ENCODE measurements around the gene KRTAP24-1.

The KRTAP24-1 gene

GRCh38 chr21:30282850-30283249, at the start of gene KRTAP24-1:
TSS of gene KRTAP24-1 (minus strand) at chr21:30282950. CDS start at chr21:30282932, 18 bp downstream.
- DNase-seq (ENCODE audit: low read depth) = no peak

- no peak for DNase-seq (ENCODE audit: low read depth)
These were observed 46.6 kb upstream of the KRTAP24-1 start for GRCh38 chr21:30329203-30329875.

- no peak for DNase-seq (ENCODE audit: low read depth)
These were observed 43.6 kb upstream of the KRTAP24-1 start for GRCh38 chr21:30326390-30326789.

- no peak for DNase-seq (ENCODE audit: low read depth)
These were observed 37.5 kb upstream of the KRTAP24-1 start, which contains the start of gene KRTAP26-1 for GRCh38 chr21:30320215-30320614. TSS of gene KRTAP26-1 (minus strand) at chr21:30320315. CDS start at chr21:30320035, 280 bp downstream.

GRCh38 chr21:30315701-30316100, 33.0 kb upstream of the KRTAP24-1 start:
- no peak for DNase-seq (ENCODE audit: low read depth)

GRCh38 chr21:30306884-30307283, 24.1 kb upstream of the KRTAP24-1 start:
- DNase-seq (ENCODE audit: low read depth) = no peak

GRCh38 chr21:30305136-30305535, 22.4 kb upstream of the KRTAP24-1 start:
- no peak for DNase-seq (ENCODE audit: low read depth)

GRCh38 chr21:30289215-30289614, 6.5 kb upstream of the KRTAP24-1 start, which contains the start of gene KRTAP25-1:
TSS of gene KRTAP25-1 (minus strand) at chr21:30289514. CDS start at chr21:30289490, 24 bp downstream.
- DNase-seq (ENCODE audit: low read depth) = no peak

GRCh38 chr21:30271611-30272010, 11.1 kb downstream of the KRTAP24-1 start:
- DNase-seq (ENCODE audit: low read depth) = no peak

- DNase-seq (ENCODE audit: low read depth) = no peak
These were observed 11.6 kb downstream of the KRTAP24-1 start for GRCh38 chr21:30271156-30271555.

- DNase-seq (ENCODE audit: low read depth) = no peak
These were observed 12.8 kb downstream of the KRTAP24-1 start for GRCh38 chr21:30269803-30270530.

GRCh38 chr21:30268608-30269197, 14.0 kb downstream of the KRTAP24-1 start:
- DNase-seq (ENCODE audit: low read depth) = no peak

- DNase-seq (ENCODE audit: low read depth) = no peak
These were observed 25.0 kb downstream of the KRTAP24-1 start for GRCh38 chr21:30257773-30258172.

GRCh38 chr21:30256100-30256499, 26.6 kb downstream of the KRTAP24-1 start:
- DNase-seq (ENCODE audit: low read depth) = no peak

- no peak for DNase-seq (ENCODE audit: low read depth)
These were observed 27.1 kb downstream of the KRTAP24-1 start for GRCh38 chr21:30255679-30256078.

- no peak for DNase-seq (ENCODE audit: low read depth)
These were observed 31.0 kb downstream of the KRTAP24-1 start for GRCh38 chr21:30251781-30252180.

- DNase-seq (ENCODE audit: low read depth) = no peak
These were observed 32.8 kb downstream of the KRTAP24-1 start for GRCh38 chr21:30249936-30250335.

GRCh38 chr21:30248844-30249243, 33.9 kb downstream of the KRTAP24-1 start:
- DNase-seq (ENCODE audit: low read depth) = no peak

- no peak for DNase-seq (ENCODE audit: low read depth)
These were observed 37.7 kb downstream of the KRTAP24-1 start for GRCh38 chr21:30245061-30245460.

- no peak for DNase-seq (ENCODE audit: low read depth)
These were observed 39.1 kb downstream of the KRTAP24-1 start for GRCh38 chr21:30243691-30244090.

GRCh38 chr21:30240661-30241060, 42.1 kb downstream of the KRTAP24-1 start:
- no peak for DNase-seq (ENCODE audit: low read depth)

GRCh38 chr21:30238168-30238567, 44.6 kb downstream of the KRTAP24-1 start:
- no peak for DNase-seq (ENCODE audit: low read depth)

GRCh38 chr21:30234643-30235042, 48.1 kb downstream of the KRTAP24-1 start:
- no peak for DNase-seq (ENCODE audit: low read depth)

Measured in stimulated activated CD8-positive, alpha-beta memory T cell treated with anti-CD3 and anti-CD28 coated beads, Interleukin-12 subunit alpha, Interleukin-12 subunit beta, amount 100 ng/mL, for 1 hour (primary cell).